Spleen (tissue), 11 donors: ENCODE results near the gene MRTFB. TPM values are rescaled to one million over a fixed set of nuclear protein-coding genes. Genes with fewer than 3 reads are reported as not detected.
A peak's percentile ranks its signal among the peaks of the same experiment; 100 is the strongest.

ENCODE experiments used
- DNase-seq: peaks from one replicate; pipeline ENCODE4 v3.0.0-alpha.2; 2020
- H3K27ac ChIP-seq, 8 donors: fragments of 200-600 bp; sonication (generic) in 7 of 8; 1 replicate in 4 of 8; 2 replicates in 4 of 8; pipeline versions ENCODE4 v1.5.0 to v1.8.0; 2016 to 2021; ENCODE audit warnings: inconsistent platforms in 4 of 8, mild to moderate bottlenecking in 4 of 8, moderate library complexity in 1 of 8
- H3K27me3 ChIP-seq, 7 donors: fragments of 200-600 bp; sonication (generic) in 6 of 7; replicated peaks in 1 of 7; 1 replicate in 4 of 7; 2 replicates in 3 of 7; pipeline versions ENCODE4 v1.5.0 to v1.8.0; 2016 to 2021; ENCODE audit warnings: inconsistent platforms in 3 of 7, mild to moderate bottlenecking in 1 of 7
- H3K36me3 ChIP-seq, 6 donors: fragments of 200-600 bp; sonication (generic) in 5 of 6; 1 replicate in 4 of 6; 2 replicates in 2 of 6; pipeline versions ENCODE4 v1.5.0 to v1.8.0; 2016 to 2021; ENCODE audit warnings: inconsistent platforms in 2 of 6
- H3K4me1 ChIP-seq, 6 donors: fragments of 200-600 bp; sonication (generic) in 5 of 6; 1 replicate in 3 of 6; 2 replicates in 3 of 6; pipeline versions ENCODE4 v1.5.0 to v1.8.0; 2016 to 2021; ENCODE audit warnings: inconsistent platforms in 3 of 6
- H3K4me3 ChIP-seq, 8 donors: fragments of 200-600 bp; sonication (generic) in 7 of 8; 1 replicate in 4 of 8; 2 replicates in 4 of 8; pipeline versions ENCODE4 v1.5.0 to v1.8.0; 2016 to 2021; ENCODE audit warnings: inconsistent platforms in 4 of 8, mild to moderate bottlenecking in 4 of 8, moderate library complexity in 2 of 8
- H3K9me3 ChIP-seq, 8 donors: fragments of 200-600 bp; sonication (generic) in 7 of 8; 1 replicate in 4 of 8; 2 replicates in 4 of 8; pipeline versions ENCODE4 v1.5.0 to v1.8.0; 2016 to 2021; ENCODE audit warnings: inconsistent platforms in 4 of 8
- POLR2A ChIP-seq, 3 donors: fragments of 450-650 bp; IDR thresholded peaks; one replicate each; pipeline ENCODE4 v1.5.1; 2017; ENCODE audit warnings: antibody characterized with exemption in 3 of 3, mild to moderate bottlenecking in 1 of 3
- POLR2AphosphoS5 ChIP-seq, 3 donors: sonication (generic); formaldehyde crosslinking; IDR thresholded peaks; one replicate each; pipeline ENCODE4 v1.5.1; 2017; ENCODE audit warnings: antibody characterized with exemption in 3 of 3
- WGBS, 5 donors: extraction: QIAGEN DNeasy Blood & Tissue Kit in 3 of 5; methylation state at CpG; one replicate each; pipeline versions ENCODE4 v1.1.5 to v1.1.7; 2013 to 2018; 5-methylcytosine and 5-hydroxymethylcytosine counted together
- intact Hi-C: fragments of 100-400 bp; cut with DNase I; formaldehyde crosslinking; loops from one replicate; pipeline ENCODE4 v1.15.0; 2023; ENCODE audit warnings: low total_unique reads
- polyA plus RNA-seq, 3 donors: library from polyadenylated mRNA; stranded (reverse); fragments of 200-250 nt; gene quantifications; one replicate each; pipeline ENCODE4 v1.2.1, GENCODE V29; 2013
- total RNA-seq, 7 donors: library from RNA; depleted of rRNA in 3 of 7; stranded (reverse); fragments of >200 nt in 3 of 7; fragmentation: NEBNext Ultra II Directional in 4 of 7; extraction: Animal tissue kit (Norgen Biotek cat#: 25700) in 4 of 7; gene quantifications; one replicate each; pipeline versions ENCODE4 v1.1.0 to v1.2.1, GENCODE V29; 2016 to 2021
- TF ChIP-seq, protein P1 (sequence below), 11 experiments: fragments of 200-600 bp in 7 of 11; fragments of 450-650 bp in 4 of 11; sonication (generic) in 4 of 11; IDR thresholded peaks in 8 of 11; conservative IDR thresholded peaks in 3 of 11; 1 replicate in 7 of 11; 2 replicates in 4 of 11; pipeline versions ENCODE4 v1.4.0 to v1.8.0; 2016 to 2021; ENCODE audit warnings: antibody characterized with exemption in 11 of 11, inconsistent platforms in 4 of 11, mild to moderate bottlenecking in 1 of 11
- donor health status: healthy with polysubstance abuse.
- donor health status: DM: no; HTN: no; CAD: no; lungs with moderate emphysema.
- donor health status: DM: no; HTN: no; CAD: no.
- donor health status: Bipolar disorder and iron deficiency.
- donor health status: healthy.
- donor health status: DM: no; HTN: no; CAD: no.
- donor health status: DM: yes; HTN: yes; CAD: no.

MRTFB gene
- total and polyA plus RNA-seq, 10 donors, result 2.3 to 39.3 (median 29.9) TPM

GRCh38 chr16:14098081-14098480 is 27.0 kb downstream of the MRTFB start:
- intact Hi-C loops, result no loop called here

DNA sequence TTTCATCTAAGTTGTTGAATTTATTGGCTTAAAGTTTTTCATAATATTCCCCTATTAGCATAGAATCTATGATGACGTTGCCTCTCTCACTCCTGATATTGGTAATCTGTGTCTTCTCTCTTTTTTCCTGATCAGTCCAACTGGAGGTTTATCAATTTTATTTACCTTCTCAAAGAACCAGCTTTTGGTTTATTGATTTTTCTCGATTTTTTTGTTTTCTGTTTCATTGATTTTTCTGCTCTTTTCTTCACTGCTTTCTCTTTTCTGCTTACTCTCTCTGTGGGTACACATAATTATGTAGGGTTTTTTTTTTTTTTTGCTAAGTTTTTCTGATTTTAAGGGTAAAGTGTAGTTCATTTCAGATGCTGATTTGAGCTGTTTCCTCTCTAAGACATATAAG is 29.7 kb downstream of the MRTFB start:
- intact Hi-C loops, result no loop called here

More at GRCh38 chr16:14098081-14098480, 27.0 kb downstream of the MRTFB start:
- Histone ChIP-seq H3K9me3 (no peaks in the 10 kb centered on the region), H3K4me1 (peaks cover 0 to 35% (median 14%) of the 10 kb centered on the region in 6 donors), H3K27me3 (no peaks in the 10 kb centered on the region), H3K36me3 (no peaks in the 10 kb centered on the region), H3K27ac (no peak overlapping the region), H3K4me3 (no peak overlapping the region)
- WGBS, 5 donors, result 69 to 92% (median 81%) methylated on average over 2 of the region's 2 CpGs
- no peak for DNase-seq
- TF ChIP-seq POLR2A (IDR thresholded peaks at IDR 0.05) (no peak), POLR2AphosphoS5 (IDR thresholded peaks at IDR 0.05) (no peak)
- TF ChIP-seq, protein P1, sequence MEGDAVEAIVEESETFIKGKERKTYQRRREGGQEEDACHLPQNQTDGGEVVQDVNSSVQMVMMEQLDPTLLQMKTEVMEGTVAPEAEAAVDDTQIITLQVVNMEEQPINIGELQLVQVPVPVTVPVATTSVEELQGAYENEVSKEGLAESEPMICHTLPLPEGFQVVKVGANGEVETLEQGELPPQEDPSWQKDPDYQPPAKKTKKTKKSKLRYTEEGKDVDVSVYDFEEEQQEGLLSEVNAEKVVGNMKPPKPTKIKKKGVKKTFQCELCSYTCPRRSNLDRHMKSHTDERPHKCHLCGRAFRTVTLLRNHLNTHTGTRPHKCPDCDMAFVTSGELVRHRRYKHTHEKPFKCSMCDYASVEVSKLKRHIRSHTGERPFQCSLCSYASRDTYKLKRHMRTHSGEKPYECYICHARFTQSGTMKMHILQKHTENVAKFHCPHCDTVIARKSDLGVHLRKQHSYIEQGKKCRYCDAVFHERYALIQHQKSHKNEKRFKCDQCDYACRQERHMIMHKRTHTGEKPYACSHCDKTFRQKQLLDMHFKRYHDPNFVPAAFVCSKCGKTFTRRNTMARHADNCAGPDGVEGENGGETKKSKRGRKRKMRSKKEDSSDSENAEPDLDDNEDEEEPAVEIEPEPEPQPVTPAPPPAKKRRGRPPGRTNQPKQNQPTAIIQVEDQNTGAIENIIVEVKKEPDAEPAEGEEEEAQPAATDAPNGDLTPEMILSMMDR (IDR thresholded peaks at IDR 0.05 in 8 of 11, conservative IDR thresholded peaks at IDR 0.05 in 3 of 11), result no peak

GRCh38 chr16:14101415-14101814 is 30.3 kb downstream of the MRTFB start:
- DNase-seq, result no peak
- TF ChIP-seq, protein P1 (IDR thresholded peaks at IDR 0.05 in 8 of 11, conservative IDR thresholded peaks at IDR 0.05 in 3 of 11), result no peak
- TF ChIP-seq POLR2A (IDR thresholded peaks at IDR 0.05) (no peak), POLR2AphosphoS5 (IDR thresholded peaks at IDR 0.05) (no peak)
- Histone ChIP-seq H3K9me3 (no peaks in the 10 kb centered on the region), H3K4me1 (peaks cover 0 to 37% (median 19%) of the 10 kb centered on the region in 6 donors), H3K27ac (no peak overlapping the region), H3K36me3 (no peaks in the 10 kb centered on the region), H3K27me3 (no peaks in the 10 kb centered on the region), H3K4me3 (no peak overlapping the region)
- intact Hi-C loops, result no loop called here

More for the DNA sequence above, 29.7 kb downstream of the MRTFB start:
- H3K4me3 ChIP-seq, result no peak overlapping the region
- H3K4me1 ChIP-seq, result peaks cover 0 to 37% (median 19%) of the 10 kb centered on the region in 6 donors
- 88 to 99% (median 89%) methylated on average over 2 of the region's 2 CpGs for WGBS, 5 donors
- H3K36me3 ChIP-seq, result no peaks in the 10 kb centered on the region
- H3K27me3 ChIP-seq, result no peaks in the 10 kb centered on the region
- no peaks in the 10 kb centered on the region for H3K9me3 ChIP-seq
- no peak for DNase-seq
- H3K27ac ChIP-seq, result no peak overlapping the region
- TF ChIP-seq, protein P1 (IDR thresholded peaks at IDR 0.05 in 8 of 11, conservative IDR thresholded peaks at IDR 0.05 in 3 of 11), result no peak
- TF ChIP-seq POLR2A (IDR thresholded peaks at IDR 0.05) (no peak), POLR2AphosphoS5 (IDR thresholded peaks at IDR 0.05) (no peak)

DNA sequence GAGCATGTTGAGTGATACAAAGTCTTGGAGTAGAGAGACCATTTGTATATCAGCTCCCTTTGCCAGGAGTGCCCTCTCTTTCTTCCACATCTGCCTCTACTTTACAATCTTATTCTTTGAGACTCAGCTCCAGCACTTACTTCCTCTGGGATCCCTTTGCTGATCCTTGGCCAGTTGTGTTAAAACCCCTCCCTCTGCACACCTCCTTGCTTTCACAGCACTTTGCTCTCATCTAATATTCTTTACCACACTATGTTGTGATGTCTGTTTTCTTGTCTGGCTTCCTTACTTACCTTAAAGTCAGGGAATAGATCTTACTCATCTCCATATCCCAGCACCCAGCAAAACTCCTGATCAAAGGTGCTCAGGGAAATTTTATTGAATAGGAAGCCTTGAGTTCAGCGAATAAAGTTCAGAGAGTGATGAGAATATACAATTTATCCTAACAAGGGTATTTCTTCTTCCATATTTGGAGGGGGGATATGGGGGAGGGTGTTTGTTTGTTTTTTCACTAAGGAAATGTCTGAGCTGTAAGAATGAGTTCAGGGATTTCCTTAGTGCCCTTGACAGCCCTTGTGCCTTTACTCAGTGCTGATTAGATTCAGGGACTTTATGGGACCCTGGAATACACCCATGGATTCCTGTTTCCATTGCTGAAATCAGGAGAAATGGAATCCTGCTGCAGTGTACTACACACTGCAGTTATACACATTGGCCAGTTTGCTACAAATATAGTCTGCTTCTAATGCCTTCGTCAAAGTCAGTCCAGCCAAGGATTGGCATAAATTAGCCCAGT is 32.0 kb downstream of the MRTFB start:
- 70 to 85% (median 80%) methylated on average over 2 of the region's 2 CpGs for WGBS, 5 donors
- Histone ChIP-seq H3K27ac (peak overlapping the region in 4 of 8 donors; percentile 28 to 43 (median 35)), H3K36me3 (no peaks in the 10 kb centered on the region), H3K9me3 (no peaks in the 10 kb centered on the region), H3K4me1 (peaks cover 0 to 37% (median 19%) of the 10 kb centered on the region in 6 donors), H3K4me3 (no peak overlapping the region), H3K27me3 (no peaks in the 10 kb centered on the region)
- TF ChIP-seq POLR2A (IDR thresholded peaks at IDR 0.05) (no peak), POLR2AphosphoS5 (IDR thresholded peaks at IDR 0.05) (no peak)
- TF ChIP-seq, protein P1 (IDR thresholded peaks at IDR 0.05 in 8 of 11, conservative IDR thresholded peaks at IDR 0.05 in 3 of 11), result no peak
- no peak for DNase-seq
- intact Hi-C loops, result no loop called here
